Activated T-helper 2 cell treated with anti-CD3 and anti-CD28 coated beads, Interferon-gamma antibody, Interleukin-2, Interleukin-4, amounts not matched to agents 10 μg/mL and 5 μg/mL and 100 μg/mL, durations not matched to agents 14 hours and 24 hours and 36 hours (primary cell): Measurements from ENCODE around the gene OR9A4. TPM values are rescaled to one million over a fixed set of nuclear protein-coding genes. Genes with fewer than 3 reads are reported as not detected.

ENCODE experiments used
- DNase-seq: peaks from one replicate; pipeline ENCODE4 v3.0.0; 2021; ENCODE audit warnings: low spot score
- H3K27ac Mint-ChIP-seq: one replicate; pipeline ENCODE4 v1.8.0; 2021; ENCODE audit warnings: mixed read lengths
- H3K27me3 Mint-ChIP-seq: one replicate; pipeline ENCODE4 v1.8.0; 2021; ENCODE audit warnings: low read depth, mixed read lengths
- H3K36me3 Mint-ChIP-seq: one replicate; pipeline ENCODE4 v1.8.0; 2021; ENCODE audit warnings: low read depth, mixed read lengths
- H3K4me1 Mint-ChIP-seq: one replicate; pipeline ENCODE4 v1.8.0; 2021; ENCODE audit warnings: low read depth, mixed read lengths
- H3K4me3 Mint-ChIP-seq: one replicate; pipeline ENCODE4 v1.8.0; 2021; ENCODE audit warnings: low read depth, mild to moderate bottlenecking, moderate library complexity, mixed read lengths
- H3K9me3 Mint-ChIP-seq: one replicate; pipeline ENCODE4 v1.8.0; 2021; ENCODE audit warnings: mixed read lengths
- intact Hi-C: fragments of 100-400 bp; cut with micrococcal nuclease; formaldehyde crosslinking; loops from one replicate; pipeline ENCODE4 v1.15.1; 2023
- total RNA-seq: library from RNA; stranded (reverse); gene quantifications from 2 replicates; pipeline ENCODE4 v1.2.3, GENCODE V29; 2022

Gene OR9A4
- total RNA-seq, 1 donor from 2014 or later, result not detected

- Mint-ChIP-seq H3K9me3 (no peaks in the 10 kb centered on the region), H3K4me3 (no peak overlapping the region), H3K36me3 (no peaks in the 10 kb centered on the region), H3K4me1 (no peaks in the 10 kb centered on the region), H3K27ac (no peak overlapping the region), H3K27me3 (no peaks in the 10 kb centered on the region)
- intact Hi-C loops, result no loop called here
- no peak for DNase-seq
Measured at GRCh38 chr7:141952461-141952860, 36.3 kb downstream of the OR9A4 start.

DNA sequence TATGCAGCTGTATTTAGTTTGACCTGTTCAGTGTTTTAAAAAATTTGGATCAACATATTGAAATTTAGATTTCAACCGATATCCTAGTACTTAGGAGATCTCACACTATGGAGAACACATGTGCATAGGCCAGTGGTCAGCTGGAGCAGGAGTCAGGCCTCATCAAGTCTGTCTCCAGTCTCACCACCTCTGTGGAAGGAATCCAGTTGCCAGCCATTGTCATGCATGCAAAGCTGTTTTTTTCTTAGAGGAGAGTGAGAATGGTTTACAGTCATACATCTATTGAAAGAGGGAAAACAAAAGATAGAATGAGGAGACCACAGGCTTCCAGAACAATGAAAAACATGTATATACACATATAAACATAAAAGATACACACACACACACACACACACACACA is 38.1 kb downstream of the OR9A4 start:
- no peaks in the 10 kb centered on the region for H3K36me3 Mint-ChIP-seq
- no peak overlapping the region for H3K4me3 Mint-ChIP-seq
- H3K27ac Mint-ChIP-seq, result no peak overlapping the region
- no peaks in the 10 kb centered on the region for H3K9me3 Mint-ChIP-seq
- no peaks in the 10 kb centered on the region for H3K4me1 Mint-ChIP-seq
- intact Hi-C loops, result no loop called here
- H3K27me3 Mint-ChIP-seq, result no peaks in the 10 kb centered on the region
- DNase-seq, result no peak

- no peak overlapping the region for H3K4me3 Mint-ChIP-seq
- H3K9me3 Mint-ChIP-seq, result no peaks in the 10 kb centered on the region
- H3K27ac Mint-ChIP-seq, result no peak overlapping the region
- H3K36me3 Mint-ChIP-seq, result no peaks in the 10 kb centered on the region
- no peaks in the 10 kb centered on the region for H3K27me3 Mint-ChIP-seq
- no peaks in the 10 kb centered on the region for H3K4me1 Mint-ChIP-seq
- DNase-seq, result no peak
- intact Hi-C loops, result no loop called here
Measured at GRCh38 chr7:141956084-141956483, 39.9 kb downstream of the OR9A4 start.

- intact Hi-C loops, result no loop called here
- Mint-ChIP-seq H3K36me3 (no peaks in the 10 kb centered on the region), H3K27ac (no peak overlapping the region), H3K27me3 (no peaks in the 10 kb centered on the region), H3K4me3 (no peak overlapping the region), H3K9me3 (no peaks in the 10 kb centered on the region), H3K4me1 (no peaks in the 10 kb centered on the region)
- DNase-seq, result no peak
Measured at GRCh38 chr7:141960687-141961422, 44.7 kb downstream of the OR9A4 start.

Other genes with a start within 250 kb of the OR9A4 start
- gene DENND11, start 214.2 kb upstream of the OR9A4 start, total RNA-seq, result 32.0 and 32.8 TPM in 2 replicates
- 0.05 TPM in 1 of 2 replicates, not detected in the other for gene WEE2, start 208.0 kb upstream of the OR9A4 start, total RNA-seq
- 244 and 245 TPM in 2 replicates for gene SSBP1, start 178.0 kb upstream of the OR9A4 start, total RNA-seq
- gene TAS2R3, start 152.3 kb upstream of the OR9A4 start, total RNA-seq, result 1.2 and 1.5 TPM in 2 replicates
- gene TAS2R4, start 139.7 kb upstream of the OR9A4 start, total RNA-seq, result 0.78 and 0.94 TPM in 2 replicates
- 0.60 and 0.62 TPM in 2 replicates for gene TAS2R5, start 126.2 kb upstream of the OR9A4 start, total RNA-seq
- gene PRSS37, start 74.9 kb upstream of the OR9A4 start, total RNA-seq, result not detected in 2 replicates
- gene CLEC5A, start 30.6 kb downstream of the OR9A4 start, total RNA-seq, result not detected in 2 replicates
- not detected in 2 replicates for gene TAS2R38, start 57.4 kb downstream of the OR9A4 start, total RNA-seq
- not detected in 2 replicates for gene MGAM, start 79.5 kb downstream of the OR9A4 start, total RNA-seq
- gene MGAM2, start 195.3 kb downstream of the OR9A4 start, total RNA-seq, result not detected in 2 replicates